Measurements from ENCODE around the gene KRTAP2-3.
"Not testable (repeated sequence)": the region's sequence is repeated elsewhere in the genome, so short reads cannot be mapped to it uniquely, and the experiment has no call there.

KRTAP2-3 gene

DNA sequence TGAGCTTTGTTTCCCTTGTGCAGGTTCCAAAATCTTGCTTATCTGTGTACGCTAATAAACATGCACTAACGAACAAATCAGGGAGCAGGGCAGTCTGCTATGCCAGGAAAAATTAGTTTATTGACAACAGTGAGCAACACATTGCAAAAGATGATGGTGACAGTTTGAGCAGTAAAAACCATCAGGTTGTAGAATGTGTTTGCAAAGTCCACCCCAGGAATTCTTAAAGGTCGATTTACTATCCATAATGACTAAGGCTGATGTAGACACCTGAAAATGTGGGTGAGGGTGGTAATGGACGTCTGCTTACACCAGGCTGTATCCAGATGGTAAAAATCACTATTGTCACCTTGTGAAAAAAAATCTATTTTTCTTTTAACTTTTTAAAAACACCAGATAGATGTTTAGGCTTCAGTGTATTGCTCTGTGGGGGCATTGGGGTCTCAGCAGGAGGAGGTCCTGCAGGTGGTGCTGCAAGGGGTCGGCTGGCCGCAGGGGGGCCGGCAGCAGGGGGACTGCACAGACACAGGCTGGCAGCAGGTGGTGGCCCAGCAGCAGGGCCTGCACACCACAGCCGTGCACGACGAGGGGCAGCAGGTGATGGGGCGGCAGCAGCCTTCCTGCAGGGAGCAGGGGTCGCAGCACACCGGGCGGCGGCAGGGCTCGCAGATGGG, 5.2 kb upstream of the KRTAP2-3 start:
- not testable (repeated sequence) for H3K4me2 ChIP-seq (ENCODE audit: low read length); H3K36me3 ChIP-seq (ENCODE audit: insufficient read depth, low read length); H3K4me3 ChIP-seq (ENCODE audit: low read length); H3K9me3 ChIP-seq (replicated peaks; ENCODE audit: low read length); H3K9ac ChIP-seq (ENCODE audit: low read depth, low read length); H3K27me3 ChIP-seq (ENCODE audit: control insufficient read depth, insufficient read depth, low read length)
- peaks cover 43% of the 10 kb centered on the region for H3K4me1 ChIP-seq (ENCODE audit: control insufficient read depth, insufficient read depth, low read length)

DNA sequence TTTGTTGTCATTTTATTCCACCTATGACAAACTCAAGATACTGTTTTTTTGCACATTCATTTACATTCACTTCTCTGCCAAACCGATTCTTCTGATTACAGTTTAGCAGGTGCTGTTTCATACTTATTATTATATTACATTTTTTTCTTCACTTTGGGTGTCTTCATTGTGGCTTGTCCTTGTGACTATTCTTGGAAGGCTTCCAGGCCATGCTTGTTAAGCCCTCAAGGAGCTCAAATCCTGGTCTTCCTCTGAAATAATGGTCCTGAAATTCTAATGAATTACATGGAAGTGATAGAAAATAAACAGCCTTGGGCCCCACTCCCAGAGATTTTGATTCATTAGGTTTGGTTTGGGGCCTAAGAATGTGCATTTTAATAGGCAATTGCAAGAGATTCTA, 4.4 kb upstream of the KRTAP2-3 start:
- H3K4me3 ChIP-seq (ENCODE audit: low read length) = no peak overlapping the region
- peaks cover 50% of the 10 kb centered on the region for H3K4me1 ChIP-seq (ENCODE audit: control insufficient read depth, insufficient read depth, low read length)
- no peak overlapping the region for H3K9ac ChIP-seq (ENCODE audit: low read depth, low read length)
- H3K36me3 ChIP-seq (ENCODE audit: insufficient read depth, low read length) = no peaks in the 10 kb centered on the region
- no peak overlapping the region for H3K4me2 ChIP-seq (ENCODE audit: low read length)
- no peaks in the 10 kb centered on the region for H3K9me3 ChIP-seq (replicated peaks; ENCODE audit: low read length)
- H3K27me3 ChIP-seq (ENCODE audit: control insufficient read depth, insufficient read depth, low read length) = no peaks in the 10 kb centered on the region

DNA sequence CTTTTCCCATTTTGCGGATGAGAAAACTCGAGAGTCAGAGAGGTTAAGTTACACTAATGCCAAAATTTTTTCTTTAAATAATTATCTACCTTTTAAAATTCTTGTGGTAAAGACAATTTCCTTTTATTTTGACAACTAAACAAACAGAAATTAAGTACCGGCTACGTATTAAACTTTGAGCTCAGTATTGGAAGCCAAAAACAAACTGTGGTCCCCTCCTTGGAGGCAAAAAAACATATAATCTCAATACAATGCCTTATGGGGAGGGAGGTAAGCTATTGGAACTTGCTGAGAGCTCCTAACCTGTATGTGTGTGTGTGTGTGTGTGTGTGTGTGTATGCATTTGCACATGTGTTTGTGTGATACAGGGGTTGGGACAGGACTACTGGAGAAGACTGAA, 3.5 kb upstream of the KRTAP2-3 start:
- Histone ChIP-seq H3K4me1 (ENCODE audit: control insufficient read depth, insufficient read depth, low read length) (peaks cover 57% of the 10 kb centered on the region), H3K4me3 (ENCODE audit: low read length) (no peak overlapping the region), H3K36me3 (ENCODE audit: insufficient read depth, low read length) (no peaks in the 10 kb centered on the region), H3K27me3 (ENCODE audit: control insufficient read depth, insufficient read depth, low read length) (no peaks in the 10 kb centered on the region), H3K9me3 (replicated peaks; ENCODE audit: low read length) (no peaks in the 10 kb centered on the region), H3K9ac (ENCODE audit: low read depth, low read length) (peak overlapping the region; percentile 80), H3K4me2 (ENCODE audit: low read length) (no peak overlapping the region)

DNA sequence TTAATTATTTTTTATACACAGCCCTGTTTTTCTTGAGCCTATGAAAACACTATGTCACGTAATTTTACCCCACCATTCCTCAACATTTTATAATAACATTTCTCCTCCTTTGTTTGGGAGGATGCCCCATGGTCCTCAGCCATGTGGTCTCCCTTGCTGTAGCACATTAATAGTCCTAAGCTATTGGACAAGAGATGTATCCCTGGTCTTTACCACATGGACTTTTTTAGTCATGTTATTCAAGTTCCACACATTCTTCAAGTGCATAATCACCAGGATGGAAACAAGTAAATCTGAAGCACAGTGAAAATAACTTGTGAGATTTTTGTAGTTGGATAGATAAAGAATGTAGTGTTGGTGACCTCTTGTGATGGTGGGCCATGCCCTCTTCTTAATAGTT, 2.0 kb upstream of the KRTAP2-3 start:
- H3K27me3 ChIP-seq (ENCODE audit: control insufficient read depth, insufficient read depth, low read length) = no peaks in the 10 kb centered on the region
- peak overlapping the region; percentile 80 for H3K9ac ChIP-seq (ENCODE audit: low read depth, low read length)
- H3K9me3 ChIP-seq (replicated peaks; ENCODE audit: low read length) = no peaks in the 10 kb centered on the region
- H3K4me3 ChIP-seq (ENCODE audit: low read length) = no peak overlapping the region
- no peak overlapping the region for H3K4me2 ChIP-seq (ENCODE audit: low read length)
- peaks cover 60% of the 10 kb centered on the region for H3K4me1 ChIP-seq (ENCODE audit: control insufficient read depth, insufficient read depth, low read length)
- H3K36me3 ChIP-seq (ENCODE audit: insufficient read depth, low read length) = no peaks in the 10 kb centered on the region

DNA sequence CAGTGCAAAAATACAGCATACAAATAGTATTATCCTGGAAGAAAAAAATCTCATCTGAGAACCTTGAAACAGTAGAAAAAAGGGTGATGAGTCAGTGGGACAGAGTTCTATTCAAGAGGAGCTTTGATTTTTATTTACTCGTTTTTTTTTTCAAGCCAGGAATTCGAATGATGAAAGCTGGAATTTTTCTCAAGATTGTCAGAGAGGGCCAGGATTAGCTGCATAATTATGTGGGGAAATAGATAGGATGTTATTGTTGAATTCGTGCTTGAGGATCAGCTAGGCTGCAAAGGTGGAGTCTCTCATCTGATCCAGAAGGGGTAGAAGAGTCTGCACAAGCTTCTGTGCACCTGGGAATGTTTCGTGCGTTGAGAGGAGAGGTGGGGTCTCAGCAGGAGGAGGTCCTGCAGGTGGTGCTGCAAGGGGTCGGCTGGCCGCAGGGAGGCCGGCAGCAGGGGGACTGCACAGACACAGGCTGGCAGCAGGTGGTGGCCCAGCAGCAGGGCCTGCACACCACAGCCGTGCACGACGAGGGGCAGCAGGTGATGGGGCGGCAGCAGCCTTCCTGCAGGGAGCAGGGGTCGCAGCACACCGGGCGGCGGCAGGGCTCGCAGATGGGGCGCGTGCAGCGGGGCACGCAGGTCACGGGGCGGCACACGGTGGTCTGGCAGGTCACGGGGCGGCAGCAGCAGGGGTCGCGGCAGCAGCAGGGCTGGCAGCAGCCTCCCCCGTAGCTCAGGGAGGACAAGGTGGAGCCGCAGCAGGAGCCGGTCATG, 450 bp downstream of the KRTAP2-3 start:
- H3K27me3 ChIP-seq (ENCODE audit: control insufficient read depth, insufficient read depth, low read length); H3K4me3 ChIP-seq (ENCODE audit: low read length); H3K36me3 ChIP-seq (ENCODE audit: insufficient read depth, low read length); H3K9me3 ChIP-seq (replicated peaks; ENCODE audit: low read length): not testable (repeated sequence)
- Histone ChIP-seq H3K9ac (ENCODE audit: low read depth, low read length) (peak overlapping the region; percentile 76), H3K4me2 (ENCODE audit: low read length) (peak overlapping the region; percentile 67), H3K4me1 (ENCODE audit: control insufficient read depth, insufficient read depth, low read length) (peaks cover 49% of the 10 kb centered on the region)

GRCh38 chr17:41058741-41059140, 1.2 kb downstream of the KRTAP2-3 start:
- no peaks in the 10 kb centered on the region for H3K36me3 ChIP-seq (ENCODE audit: insufficient read depth, low read length)
- H3K4me1 ChIP-seq (ENCODE audit: control insufficient read depth, insufficient read depth, low read length) = peaks cover 48% of the 10 kb centered on the region
- H3K27me3 ChIP-seq (ENCODE audit: control insufficient read depth, insufficient read depth, low read length) = no peaks in the 10 kb centered on the region
- peak overlapping the region; percentile 22 for H3K4me2 ChIP-seq (ENCODE audit: low read length)
- H3K9ac ChIP-seq (ENCODE audit: low read depth, low read length) = peak overlapping the region; percentile 71
- no peaks in the 10 kb centered on the region for H3K9me3 ChIP-seq (replicated peaks; ENCODE audit: low read length)
- no peak overlapping the region for H3K4me3 ChIP-seq (ENCODE audit: low read length)

- H3K9me3 ChIP-seq (replicated peaks; ENCODE audit: low read length) = no peaks in the 10 kb centered on the region
- no peaks in the 10 kb centered on the region for H3K27me3 ChIP-seq (ENCODE audit: control insufficient read depth, insufficient read depth, low read length)
- H3K4me1 ChIP-seq (ENCODE audit: control insufficient read depth, insufficient read depth, low read length) = peaks cover 41% of the 10 kb centered on the region
- H3K4me3 ChIP-seq (ENCODE audit: low read length) = no peak overlapping the region
- H3K36me3 ChIP-seq (ENCODE audit: insufficient read depth, low read length) = no peaks in the 10 kb centered on the region
- H3K9ac ChIP-seq (ENCODE audit: low read depth, low read length) = no peak overlapping the region
- H3K4me2 ChIP-seq (ENCODE audit: low read length) = no peak overlapping the region
Measured at GRCh38 chr17:41057547-41057946, 2.4 kb downstream of the KRTAP2-3 start.

- not testable (repeated sequence) for H3K4me2 ChIP-seq (ENCODE audit: low read length); H3K36me3 ChIP-seq (ENCODE audit: insufficient read depth, low read length); H3K27me3 ChIP-seq (ENCODE audit: control insufficient read depth, insufficient read depth, low read length); H3K4me3 ChIP-seq (ENCODE audit: low read length); H3K9ac ChIP-seq (ENCODE audit: low read depth, low read length); H3K9me3 ChIP-seq (replicated peaks; ENCODE audit: low read length)
- H3K4me1 ChIP-seq (ENCODE audit: control insufficient read depth, insufficient read depth, low read length) = peaks cover 24% of the 10 kb centered on the region
Measured at GRCh38 chr17:41055130-41055529, 4.8 kb downstream of the KRTAP2-3 start, which contains the start of gene KRTAP2-2. KRTAP2-2 (minus strand) TSS chr17:41055230; CDS start chr17:41055211, 19 bp downstream.

DNA sequence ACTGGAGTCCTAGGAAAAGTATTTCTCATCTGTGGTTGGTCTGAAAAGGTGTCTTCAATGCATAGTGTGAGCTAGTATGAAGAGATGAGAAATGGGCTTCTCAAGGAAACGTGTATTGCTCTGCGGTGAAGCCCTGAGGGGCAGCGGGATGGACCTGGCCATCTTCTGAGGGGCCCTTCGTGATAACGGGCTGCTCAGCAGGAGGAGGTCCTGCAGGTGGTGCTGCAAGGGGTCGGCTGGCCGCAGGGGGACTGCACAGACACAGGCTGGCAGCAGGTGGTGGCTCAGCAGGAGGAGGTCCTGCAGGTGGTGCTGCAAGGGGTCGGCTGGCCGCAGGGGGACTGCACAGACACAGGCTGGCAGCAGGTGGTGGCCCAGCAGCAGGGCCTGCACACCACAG, 5.4 kb downstream of the KRTAP2-3 start:
- H3K4me3 ChIP-seq (ENCODE audit: low read length); H3K36me3 ChIP-seq (ENCODE audit: insufficient read depth, low read length): not testable (repeated sequence)
- peaks cover 20% of the 10 kb centered on the region for H3K4me1 ChIP-seq (ENCODE audit: control insufficient read depth, insufficient read depth, low read length)

GRCh38 chr17:41054025-41054424, 5.9 kb downstream of the KRTAP2-3 start:
- Histone ChIP-seq H3K36me3 (ENCODE audit: insufficient read depth, low read length) (no peaks in the 10 kb centered on the region), H3K9ac (ENCODE audit: low read depth, low read length) (no peak overlapping the region), H3K27me3 (ENCODE audit: control insufficient read depth, insufficient read depth, low read length) (no peaks in the 10 kb centered on the region), H3K4me2 (ENCODE audit: low read length) (no peak overlapping the region), H3K9me3 (replicated peaks; ENCODE audit: low read length) (no peaks in the 10 kb centered on the region), H3K4me1 (ENCODE audit: control insufficient read depth, insufficient read depth, low read length) (peaks cover 19% of the 10 kb centered on the region), H3K4me3 (ENCODE audit: low read length) (no peak overlapping the region)

More for the DNA sequence above, 5.4 kb downstream of the KRTAP2-3 start:
- H3K4me2 ChIP-seq (ENCODE audit: low read length); H3K9ac ChIP-seq (ENCODE audit: low read depth, low read length); H3K27me3 ChIP-seq (ENCODE audit: control insufficient read depth, insufficient read depth, low read length); H3K9me3 ChIP-seq (replicated peaks; ENCODE audit: low read length): not testable (repeated sequence)

GRCh38 chr17:41052566-41052965, 7.3 kb downstream of the KRTAP2-3 start:
- Histone ChIP-seq H3K4me1 (ENCODE audit: control insufficient read depth, insufficient read depth, low read length) (peaks cover 25% of the 10 kb centered on the region), H3K36me3 (ENCODE audit: insufficient read depth, low read length) (no peaks in the 10 kb centered on the region), H3K9me3 (replicated peaks; ENCODE audit: low read length) (no peaks in the 10 kb centered on the region), H3K27me3 (ENCODE audit: control insufficient read depth, insufficient read depth, low read length) (no peaks in the 10 kb centered on the region), H3K4me2 (ENCODE audit: low read length) (no peak overlapping the region), H3K9ac (ENCODE audit: low read depth, low read length) (no peak overlapping the region), H3K4me3 (ENCODE audit: low read length) (no peak overlapping the region)

DNA sequence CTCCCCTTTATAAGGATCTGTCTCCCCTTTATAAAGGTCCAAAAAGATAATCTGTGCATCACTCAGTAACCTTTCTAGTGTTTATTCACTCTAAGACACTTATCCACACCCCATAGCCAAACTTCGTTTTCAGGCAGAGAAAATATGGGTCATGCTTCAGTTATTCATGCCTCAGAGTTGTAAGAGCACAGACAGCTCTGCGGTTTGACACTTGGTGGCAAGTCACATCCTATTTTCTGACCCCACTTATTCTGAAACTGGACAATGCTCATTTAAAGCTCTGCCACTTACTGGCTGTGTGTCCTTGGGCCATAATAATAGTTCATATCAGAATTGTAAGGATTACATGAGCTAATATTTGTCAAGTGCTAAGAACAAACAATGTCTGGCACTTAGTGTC, 10.8 kb downstream of the KRTAP2-3 start:
- H3K9me3 ChIP-seq (replicated peaks; ENCODE audit: low read length) = no peaks in the 10 kb centered on the region
- H3K4me2 ChIP-seq (ENCODE audit: low read length) = peak overlapping the region; percentile 56
- peak overlapping the region; percentile 83 for H3K9ac ChIP-seq (ENCODE audit: low read depth, low read length)
- peaks cover 25% of the 10 kb centered on the region for H3K4me1 ChIP-seq (ENCODE audit: control insufficient read depth, insufficient read depth, low read length)
- no peaks in the 10 kb centered on the region for H3K36me3 ChIP-seq (ENCODE audit: insufficient read depth, low read length)
- H3K4me3 ChIP-seq (ENCODE audit: low read length) = peak overlapping the region; percentile 26
- H3K27me3 ChIP-seq (ENCODE audit: control insufficient read depth, insufficient read depth, low read length) = no peaks in the 10 kb centered on the region
